ENCODE results near the gene RBMS3.

GRCh38 chr3:29991198-29991597 is 710.3 kb downstream of the RBMS3 start:
- no peak for TF ChIP-seq CTCF (IDR thresholded peaks at IDR 0.05)
- TF ChIP-seq EP300 (IDR thresholded peaks at IDR 0.05), result no peak
- no peak for TF ChIP-seq POLR2A (IDR thresholded peaks at IDR 0.05)
